GM23248 (cell line): Measurements from ENCODE around the gene BEND7.

Experiments used
- EZH2 ChIP-seq: fragments of 200-600 bp; sonication (generic); IDR thresholded peaks from 2 replicates; pipeline ENCODE4 v1.6.1; 2018; ENCODE audit warnings: antibody characterized with exemption, mild to moderate bottlenecking; ENCODE audit not compliant: insufficient read depth, poor library complexity, severe bottlenecking
- EZH2phosphoT487 ChIP-seq: fragments of 200-600 bp; sonication (generic); IDR thresholded peaks from 2 replicates; pipeline ENCODE4 v1.6.1; 2018; ENCODE audit warnings: antibody characterized with exemption, moderate library complexity, mild to moderate bottlenecking, low read depth; ENCODE audit not compliant: insufficient read depth

GRCh38 chr10:13462551-13462950 lies 66.3 kb downstream of the BEND7 start:
- TF ChIP-seq EZH2phosphoT487 (no peak), EZH2 (no peak)
